GM12878 (cell line): ENCODE measurements around the gene UBAP2. TPM values are rescaled to one million over a fixed set of nuclear protein-coding genes. Genes with fewer than 3 reads are reported as not detected.

ENCODE experiments used
- EED ChIP-seq: sonication (generic); IDR thresholded peaks from 2 replicates; pipeline ENCODE4 v1.6.1; 2016; ENCODE audit warnings: antibody characterized with exemption, low read depth
- NFYB ChIP-seq: IDR thresholded peaks from 2 replicates; pipeline ENCODE4 v1.6.1; 2011; ENCODE audit warnings: low read depth, mild to moderate bottlenecking, low read length, improper control_type of control experiment, moderate library complexity; ENCODE audit not compliant: insufficient read depth
- NR2C1 ChIP-seq: fragments of 450-650 bp; IDR thresholded peaks from 2 replicates; pipeline ENCODE4 v1.6.1; 2017; ENCODE audit warnings: antibody characterized with exemption, mild to moderate bottlenecking, moderate library complexity
- NR2C2 ChIP-seq: IDR thresholded peaks from 2 replicates; pipeline ENCODE4 v1.6.1; 2011; ENCODE audit warnings: borderline replicate concordance, low read depth; ENCODE audit not compliant: control insufficient read depth, insufficient read length
- RCOR1 ChIP-seq: conservative IDR thresholded peaks from 2 replicates; pipeline ENCODE4 v1.6.1; 2012; ENCODE audit warnings: low read depth, low read length, improper control_type of control experiment
- YBX1 ChIP-seq: fragments of 450-650 bp; IDR thresholded peaks from 2 replicates; pipeline ENCODE4 v1.6.1; 2016; ENCODE audit warnings: antibody characterized with exemption
- polyA plus RNA-seq, 11 experiments: library from polyadenylated mRNA; depleted of rRNA in 4 of 11; unstranded in 6 of 11; stranded (reverse) in 5 of 11; fragments of >200 nt; fragmentation: Nextera tagmentation in 4 of 11; fragmentation: Illumina TruSeq in 1 of 11; extraction: Ambion mirVana in 4 of 11; extraction: Trizol in 1 of 11; gene quantifications; 1 replicate in 1 of 11; 2 replicates in 10 of 11; pipeline versions ENCODE4 v1.2.1 to v1.2.3, GENCODE V29; 2011 to 2016; ENCODE audit warnings: inconsistent platforms in 2 of 11, missing spikeins in 2 of 11, low read depth in 1 of 11
- total RNA-seq, 4 experiments: library from RNA; depleted of rRNA in 3 of 4; stranded (reverse); fragments of >200 nt in 3 of 4; fragmentation: Illumina TruSeq in 1 of 4; extraction: Trizol in 1 of 4; gene quantifications; 2 replicates each; pipeline versions ENCODE4 v1.2.1 to v1.2.3, GENCODE V29; 2013 to 2021
- TF ChIP-seq, protein P1 (sequence below): IDR thresholded peaks from 2 replicates; pipeline ENCODE4 v1.6.1; 2012; ENCODE audit warnings: improper control_type of control experiment, low read depth, low read length; ENCODE audit not compliant: insufficient replicate concordance
- TF ChIP-seq, protein P2 (sequence below): fragments of 450-650 bp; formaldehyde crosslinking; IDR thresholded peaks from 2 replicates; pipeline ENCODE4 v1.4.0; 2020; ENCODE audit warnings: mild to moderate bottlenecking, moderate library complexity
- TF ChIP-seq, protein P3 (sequence below): fragments of 450-650 bp; formaldehyde crosslinking; IDR thresholded peaks from 2 replicates; pipeline ENCODE4 v1.5.0; 2022; ENCODE audit warnings: mild to moderate bottlenecking, missing genetic modification characterization
- TF ChIP-seq, protein P4 (sequence below): fragments of 450-650 bp; IDR thresholded peaks from 2 replicates; pipeline ENCODE4 v1.6.1; 2017; ENCODE audit warnings: low read depth, mild to moderate bottlenecking, moderate library complexity
- TF ChIP-seq, protein P5 (sequence below): fragments of 150-350 bp; IDR thresholded peaks from 2 replicates; pipeline ENCODE4 v1.6.1; 2014; ENCODE audit warnings: mild to moderate bottlenecking, low read depth, low read length

The UBAP2 gene
- total and polyA plus RNA-seq, 10 of the 15 experiments (the other 5 are each of a cell fraction or from before 2014, with no cell fraction given): 8.5 to 48.2 (median 28.1) TPM

DNA sequence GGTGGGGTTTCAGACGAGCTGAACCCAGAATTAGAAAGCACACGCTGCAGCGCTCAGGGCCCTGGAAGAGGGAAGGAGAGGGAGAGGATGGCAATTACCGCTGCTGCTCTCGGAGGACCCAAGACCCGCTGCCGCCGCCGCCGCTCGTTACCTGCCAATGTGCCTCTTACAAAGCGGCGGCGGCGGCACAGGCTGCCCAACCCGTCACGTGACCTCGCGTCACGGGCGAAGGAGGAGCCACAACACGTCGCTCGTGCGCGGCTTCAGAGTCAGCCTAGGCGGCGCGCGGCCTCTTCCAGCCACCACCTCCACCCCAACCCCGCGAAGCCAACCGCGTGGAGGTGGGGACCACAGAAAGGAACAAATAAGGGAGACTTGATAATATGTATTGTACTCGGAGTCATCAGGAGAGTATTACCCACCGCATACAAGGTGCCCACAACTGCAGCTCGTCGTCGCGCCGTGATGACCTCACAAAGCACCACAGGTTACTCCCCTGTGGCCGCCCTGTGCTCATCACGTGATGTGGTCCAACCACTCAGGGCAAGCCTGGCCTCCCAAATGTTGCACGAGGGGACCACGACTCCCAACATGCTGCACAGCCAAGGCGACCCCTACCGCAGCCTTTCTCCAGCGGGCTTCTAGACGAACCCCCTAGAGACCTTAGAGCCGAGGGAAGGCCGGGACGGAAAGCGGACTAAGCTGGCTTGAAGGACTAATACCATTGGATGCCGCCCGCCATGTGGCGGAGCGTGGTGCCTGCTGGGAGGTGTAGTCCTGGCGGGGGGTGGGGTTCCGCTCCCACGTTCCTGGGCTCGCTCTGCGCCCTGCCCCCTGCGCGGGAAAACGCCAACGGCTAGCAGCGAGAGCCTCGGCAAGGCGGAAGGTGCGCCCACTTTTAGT is at the start of gene UBAP2 (continued):
- TF ChIP-seq, protein P1, sequence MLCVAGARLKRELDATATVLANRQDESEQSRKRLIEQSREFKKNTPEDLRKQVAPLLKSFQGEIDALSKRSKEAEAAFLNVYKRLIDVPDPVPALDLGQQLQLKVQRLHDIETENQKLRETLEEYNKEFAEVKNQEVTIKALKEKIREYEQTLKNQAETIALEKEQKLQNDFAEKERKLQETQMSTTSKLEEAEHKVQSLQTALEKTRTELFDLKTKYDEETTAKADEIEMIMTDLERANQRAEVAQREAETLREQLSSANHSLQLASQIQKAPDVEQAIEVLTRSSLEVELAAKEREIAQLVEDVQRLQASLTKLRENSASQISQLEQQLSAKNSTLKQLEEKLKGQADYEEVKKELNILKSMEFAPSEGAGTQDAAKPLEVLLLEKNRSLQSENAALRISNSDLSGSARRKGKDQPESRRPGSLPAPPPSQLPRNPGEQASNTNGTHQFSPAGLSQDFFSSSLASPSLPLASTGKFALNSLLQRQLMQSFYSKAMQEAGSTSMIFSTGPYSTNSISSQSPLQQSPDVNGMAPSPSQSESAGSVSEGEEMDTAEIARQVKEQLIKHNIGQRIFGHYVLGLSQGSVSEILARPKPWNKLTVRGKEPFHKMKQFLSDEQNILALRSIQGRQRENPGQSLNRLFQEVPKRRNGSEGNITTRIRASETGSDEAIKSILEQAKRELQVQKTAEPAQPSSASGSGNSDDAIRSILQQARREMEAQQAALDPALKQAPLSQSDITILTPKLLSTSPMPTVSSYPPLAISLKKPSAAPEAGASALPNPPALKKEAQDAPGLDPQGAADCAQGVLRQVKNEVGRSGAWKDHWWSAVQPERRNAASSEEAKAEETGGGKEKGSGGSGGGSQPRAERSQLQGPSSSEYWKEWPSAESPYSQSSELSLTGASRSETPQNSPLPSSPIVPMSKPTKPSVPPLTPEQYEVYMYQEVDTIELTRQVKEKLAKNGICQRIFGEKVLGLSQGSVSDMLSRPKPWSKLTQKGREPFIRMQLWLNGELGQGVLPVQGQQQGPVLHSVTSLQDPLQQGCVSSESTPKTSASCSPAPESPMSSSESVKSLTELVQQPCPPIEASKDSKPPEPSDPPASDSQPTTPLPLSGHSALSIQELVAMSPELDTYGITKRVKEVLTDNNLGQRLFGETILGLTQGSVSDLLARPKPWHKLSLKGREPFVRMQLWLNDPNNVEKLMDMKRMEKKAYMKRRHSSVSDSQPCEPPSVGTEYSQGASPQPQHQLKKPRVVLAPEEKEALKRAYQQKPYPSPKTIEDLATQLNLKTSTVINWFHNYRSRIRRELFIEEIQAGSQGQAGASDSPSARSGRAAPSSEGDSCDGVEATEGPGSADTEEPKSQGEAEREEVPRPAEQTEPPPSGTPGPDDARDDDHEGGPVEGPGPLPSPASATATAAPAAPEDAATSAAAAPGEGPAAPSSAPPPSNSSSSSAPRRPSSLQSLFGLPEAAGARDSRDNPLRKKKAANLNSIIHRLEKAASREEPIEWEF: no peak
- TF ChIP-seq EED (peak; percentile 48; the same call in 1 of the 2 replicates), NR2C1 (peak; percentile 42), RCOR1 (0 out of 2 replicates have a peak, but pooled peaks have one; percentile 67), YBX1 (no peak), NR2C2 (no peak), NFYB (peak; percentile 90)
- TF ChIP-seq, protein P2, sequence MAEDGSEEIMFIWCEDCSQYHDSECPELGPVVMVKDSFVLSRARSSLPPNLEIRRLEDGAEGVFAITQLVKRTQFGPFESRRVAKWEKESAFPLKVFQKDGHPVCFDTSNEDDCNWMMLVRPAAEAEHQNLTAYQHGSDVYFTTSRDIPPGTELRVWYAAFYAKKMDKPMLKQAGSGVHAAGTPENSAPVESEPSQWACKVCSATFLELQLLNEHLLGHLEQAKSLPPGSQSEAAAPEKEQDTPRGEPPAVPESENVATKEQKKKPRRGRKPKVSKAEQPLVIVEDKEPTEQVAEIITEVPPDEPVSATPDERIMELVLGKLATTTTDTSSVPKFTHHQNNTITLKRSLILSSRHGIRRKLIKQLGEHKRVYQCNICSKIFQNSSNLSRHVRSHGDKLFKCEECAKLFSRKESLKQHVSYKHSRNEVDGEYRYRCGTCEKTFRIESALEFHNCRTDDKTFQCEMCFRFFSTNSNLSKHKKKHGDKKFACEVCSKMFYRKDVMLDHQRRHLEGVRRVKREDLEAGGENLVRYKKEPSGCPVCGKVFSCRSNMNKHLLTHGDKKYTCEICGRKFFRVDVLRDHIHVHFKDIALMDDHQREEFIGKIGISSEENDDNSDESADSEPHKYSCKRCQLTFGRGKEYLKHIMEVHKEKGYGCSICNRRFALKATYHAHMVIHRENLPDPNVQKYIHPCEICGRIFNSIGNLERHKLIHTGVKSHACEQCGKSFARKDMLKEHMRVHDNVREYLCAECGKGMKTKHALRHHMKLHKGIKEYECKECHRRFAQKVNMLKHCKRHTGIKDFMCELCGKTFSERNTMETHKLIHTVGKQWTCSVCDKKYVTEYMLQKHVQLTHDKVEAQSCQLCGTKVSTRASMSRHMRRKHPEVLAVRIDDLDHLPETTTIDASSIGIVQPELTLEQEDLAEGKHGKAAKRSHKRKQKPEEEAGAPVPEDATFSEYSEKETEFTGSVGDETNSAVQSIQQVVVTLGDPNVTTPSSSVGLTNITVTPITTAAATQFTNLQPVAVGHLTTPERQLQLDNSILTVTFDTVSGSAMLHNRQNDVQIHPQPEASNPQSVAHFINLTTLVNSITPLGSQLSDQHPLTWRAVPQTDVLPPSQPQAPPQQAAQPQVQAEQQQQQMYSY (CRISPR knock-in tag): peak; percentile 82
- TF ChIP-seq, protein P3, sequence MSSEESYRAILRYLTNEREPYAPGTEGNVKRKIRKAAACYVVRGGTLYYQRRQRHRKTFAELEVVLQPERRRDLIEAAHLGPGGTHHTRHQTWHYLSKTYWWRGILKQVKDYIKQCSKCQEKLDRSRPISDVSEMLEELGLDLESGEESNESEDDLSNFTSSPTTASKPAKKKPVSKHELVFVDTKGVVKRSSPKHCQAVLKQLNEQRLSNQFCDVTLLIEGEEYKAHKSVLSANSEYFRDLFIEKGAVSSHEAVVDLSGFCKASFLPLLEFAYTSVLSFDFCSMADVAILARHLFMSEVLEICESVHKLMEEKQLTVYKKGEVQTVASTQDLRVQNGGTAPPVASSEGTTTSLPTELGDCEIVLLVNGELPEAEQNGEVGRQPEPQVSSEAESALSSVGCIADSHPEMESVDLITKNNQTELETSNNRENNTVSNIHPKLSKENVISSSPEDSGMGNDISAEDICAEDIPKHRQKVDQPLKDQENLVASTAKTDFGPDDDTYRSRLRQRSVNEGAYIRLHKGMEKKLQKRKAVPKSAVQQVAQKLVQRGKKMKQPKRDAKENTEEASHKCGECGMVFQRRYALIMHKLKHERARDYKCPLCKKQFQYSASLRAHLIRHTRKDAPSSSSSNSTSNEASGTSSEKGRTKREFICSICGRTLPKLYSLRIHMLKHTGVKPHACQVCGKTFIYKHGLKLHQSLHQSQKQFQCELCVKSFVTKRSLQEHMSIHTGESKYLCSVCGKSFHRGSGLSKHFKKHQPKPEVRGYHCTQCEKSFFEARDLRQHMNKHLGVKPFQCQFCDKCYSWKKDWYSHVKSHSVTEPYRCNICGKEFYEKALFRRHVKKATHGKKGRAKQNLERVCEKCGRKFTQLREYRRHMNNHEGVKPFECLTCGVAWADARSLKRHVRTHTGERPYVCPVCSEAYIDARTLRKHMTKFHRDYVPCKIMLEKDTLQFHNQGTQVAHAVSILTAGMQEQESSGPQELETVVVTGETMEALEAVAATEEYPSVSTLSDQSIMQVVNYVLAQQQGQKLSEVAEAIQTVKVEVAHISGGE: 0 out of 2 replicates have a peak, but pooled peaks have one; percentile 9
- TF ChIP-seq, protein P4, sequence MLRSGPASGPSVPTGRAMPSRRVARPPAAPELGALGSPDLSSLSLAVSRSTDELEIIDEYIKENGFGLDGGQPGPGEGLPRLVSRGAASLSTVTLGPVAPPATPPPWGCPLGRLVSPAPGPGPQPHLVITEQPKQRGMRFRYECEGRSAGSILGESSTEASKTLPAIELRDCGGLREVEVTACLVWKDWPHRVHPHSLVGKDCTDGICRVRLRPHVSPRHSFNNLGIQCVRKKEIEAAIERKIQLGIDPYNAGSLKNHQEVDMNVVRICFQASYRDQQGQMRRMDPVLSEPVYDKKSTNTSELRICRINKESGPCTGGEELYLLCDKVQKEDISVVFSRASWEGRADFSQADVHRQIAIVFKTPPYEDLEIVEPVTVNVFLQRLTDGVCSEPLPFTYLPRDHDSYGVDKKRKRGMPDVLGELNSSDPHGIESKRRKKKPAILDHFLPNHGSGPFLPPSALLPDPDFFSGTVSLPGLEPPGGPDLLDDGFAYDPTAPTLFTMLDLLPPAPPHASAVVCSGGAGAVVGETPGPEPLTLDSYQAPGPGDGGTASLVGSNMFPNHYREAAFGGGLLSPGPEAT: peak; percentile 93
- TF ChIP-seq, protein P5, sequence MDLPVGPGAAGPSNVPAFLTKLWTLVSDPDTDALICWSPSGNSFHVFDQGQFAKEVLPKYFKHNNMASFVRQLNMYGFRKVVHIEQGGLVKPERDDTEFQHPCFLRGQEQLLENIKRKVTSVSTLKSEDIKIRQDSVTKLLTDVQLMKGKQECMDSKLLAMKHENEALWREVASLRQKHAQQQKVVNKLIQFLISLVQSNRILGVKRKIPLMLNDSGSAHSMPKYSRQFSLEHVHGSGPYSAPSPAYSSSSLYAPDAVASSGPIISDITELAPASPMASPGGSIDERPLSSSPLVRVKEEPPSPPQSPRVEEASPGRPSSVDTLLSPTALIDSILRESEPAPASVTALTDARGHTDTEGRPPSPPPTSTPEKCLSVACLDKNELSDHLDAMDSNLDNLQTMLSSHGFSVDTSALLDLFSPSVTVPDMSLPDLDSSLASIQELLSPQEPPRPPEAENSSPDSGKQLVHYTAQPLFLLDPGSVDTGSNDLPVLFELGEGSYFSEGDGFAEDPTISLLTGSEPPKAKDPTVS: no peak
